HepG2 (cell line): ENCODE results near the gene HLA-F. TPM values are rescaled to one million over a fixed set of nuclear protein-coding genes. Genes with fewer than 3 reads are reported as not detected.

Experiments used
- ATAC-seq: fragments of 200-7000 bp; cut with Tn5 transposase; 3 replicates; pipeline ENCODE4 v1.9.1; 2020; ENCODE audit warnings: mild to moderate bottlenecking, moderate library complexity
- BruUV-seq: library from RNA; stranded (reverse); fragments of 400-500 nt; replicated peaks from 2 replicates; lab custom pipeline; 2021; lab: Mats Ljungman, UMichigan
- CTCF ChIA-PET: fragments of 300-600 bp; formaldehyde crosslinking; extraction: SDS; loops from one replicate; lab custom pipeline; 2021; ENCODE audit warnings: low total read pairs, inconsistent platforms, low intra/inter-chr PET ratio; lab: Yijun Ruan, JAX
- POLR2A ChIA-PET: fragments of 350-600 bp; sonication (Branson Sonifier 250); formaldehyde crosslinking; loops from one replicate; lab custom pipeline; 2020; ENCODE audit warnings: antibody characterized with exemption, inconsistent platforms; lab: Yijun Ruan, JAX
- DNase-seq: peaks from one replicate; pipeline ENCODE4 v3.0.0-alpha.2; 2015; ENCODE audit warnings: low spot score
- FAIRE-seq: peaks from 3 replicates; lab custom pipeline; 2011; peaks lifted over from hg19 to GRCh38; lab: Jason Lieb, UNC
- H2AFZ ChIP-seq: one replicate; pipeline ENCODE4 v1.6.1; 2011; ENCODE audit warnings: low read length, inconsistent platforms
- H3K27ac ChIP-seq: fragments of 300-600 bp; 3 replicates; pipeline ENCODE4 v1.8.0; 2011; ENCODE audit warnings: mixed run types, mild to moderate bottlenecking, mixed read lengths, low read length, inconsistent platforms; ENCODE audit not compliant: insufficient read depth; ENCODE audit errors: extremely low read length
- H3K27me3 ChIP-seq, 2 experiments: fragments of 200-600 bp in 1 of 2; 2 replicates in 1 of 2; 3 replicates in 1 of 2; pipeline versions ENCODE4 v1.6.0 to v1.8.0; 2011; ENCODE audit warnings: low read length in 2 of 2, mild to moderate bottlenecking in 2 of 2, moderate library complexity in 2 of 2, inconsistent platforms in 1 of 2; ENCODE audit not compliant: insufficient read depth in 2 of 2, control insufficient read depth in 1 of 2
- H3K36me3 ChIP-seq, 2 experiments: fragments of 200-600 bp in 1 of 2; replicated peaks in 1 of 2; 2 replicates in 1 of 2; 3 replicates in 1 of 2; pipeline versions ENCODE4 v1.5.1 to v1.8.0; 2011; ENCODE audit warnings: low read length in 2 of 2, inconsistent platforms in 1 of 2; ENCODE audit not compliant: insufficient read depth in 2 of 2, control insufficient read depth in 1 of 2
- H3K4me1 ChIP-seq: 2 replicates; pipeline ENCODE4 v1.5.1; 2012; ENCODE audit warnings: low read length, inconsistent platforms; ENCODE audit not compliant: insufficient read depth
- H3K4me2 ChIP-seq: 2 replicates; pipeline ENCODE4 v1.6.0; 2011; ENCODE audit warnings: low read depth, low read length, inconsistent platforms
- H3K4me3 ChIP-seq, 3 experiments: fragments of 200-600 bp in 1 of 3; sonication (generic), shearing (Covaris generic) in 1 of 3; replicated peaks in 1 of 3; 2 replicates each; pipeline ENCODE4 v1.5.1; 2011 to 2016; ENCODE audit warnings: low read length in 3 of 3, inconsistent platforms in 2 of 3, low read depth in 2 of 3, mild to moderate bottlenecking in 2 of 3, control low read depth in 1 of 3, mixed read lengths in 1 of 3; ENCODE audit not compliant: insufficient read depth in 1 of 3
- H3K79me2 ChIP-seq: one replicate; pipeline ENCODE4 v1.6.1; 2011; ENCODE audit warnings: low read length, inconsistent platforms; ENCODE audit not compliant: insufficient read depth
- H3K9ac ChIP-seq: 2 replicates; pipeline ENCODE4 v1.6.0; 2011; ENCODE audit warnings: mild to moderate bottlenecking, low read depth, low read length, inconsistent platforms; ENCODE audit not compliant: insufficient read depth
- H3K9me3 ChIP-seq: 2 replicates; pipeline ENCODE4 v1.5.1; 2012; ENCODE audit warnings: mild to moderate bottlenecking, low read length
- H4K20me1 ChIP-seq: 2 replicates; pipeline ENCODE4 v1.6.0; 2011; ENCODE audit warnings: inconsistent platforms, mild to moderate bottlenecking, low read length, moderate library complexity; ENCODE audit not compliant: insufficient read depth
- MATR3 ChIP-seq: sonication (generic); formaldehyde crosslinking; IDR thresholded peaks from 2 replicates; pipeline ENCODE4 v1.4.0; 2020; ENCODE audit warnings: missing genetic modification reagents
- SYNCRIP ChIP-seq: fragments of 200-400 bp; formaldehyde crosslinking; IDR thresholded peaks from 2 replicates; pipeline ENCODE4 v1.6.1; 2018; ENCODE audit warnings: mild to moderate bottlenecking, low read depth, low read length; ENCODE audit not compliant: insufficient read depth
- TBX2 ChIP-seq: sonication (generic); formaldehyde crosslinking; IDR thresholded peaks from 2 replicates; pipeline ENCODE4 v1.5.0; 2020; ENCODE audit warnings: missing genetic modification reagents, mild to moderate bottlenecking, borderline replicate concordance
- TGIF2 ChIP-seq: IDR thresholded peaks from 2 replicates; pipeline ENCODE4 v1.6.1; 2016; ENCODE audit warnings: control low read depth, missing compliant biosample characterization
- THYN1 ChIP-seq: sonication (generic); formaldehyde crosslinking; IDR thresholded peaks from 2 replicates; pipeline ENCODE4 v1.8.1; 2023; ENCODE audit warnings: low read depth, mild to moderate bottlenecking, moderate library complexity, missing genetic modification reagents, borderline replicate concordance
- YEATS4 ChIP-seq: sonication (generic); formaldehyde crosslinking; IDR thresholded peaks from 2 replicates; pipeline ENCODE4 v1.4.0; 2020; ENCODE audit warnings: missing genetic modification reagents, borderline replicate concordance
- ZNF121 ChIP-seq: sonication (generic); formaldehyde crosslinking; IDR thresholded peaks from 2 replicates; pipeline ENCODE4 v1.5.0; 2020; ENCODE audit warnings: mild to moderate bottlenecking, missing genetic modification reagents
- ZNF3 ChIP-seq: IDR thresholded peaks from 2 replicates; pipeline ENCODE4 v1.7.0; 2017; ENCODE audit warnings: inconsistent platforms
- ZNF354B ChIP-seq: sonication (generic); formaldehyde crosslinking; IDR thresholded peaks from 2 replicates; pipeline ENCODE4 v1.8.0; 2022; ENCODE audit warnings: mild to moderate bottlenecking, missing genetic modification reagents
- ZNF430 ChIP-seq: sonication (generic); formaldehyde crosslinking; IDR thresholded peaks from 2 replicates; pipeline ENCODE4 v1.9.0; 2021; ENCODE audit warnings: mild to moderate bottlenecking, missing genetic modification reagents
- ZNF652 ChIP-seq: IDR thresholded peaks from 2 replicates; pipeline ENCODE4 v1.6.1; 2016; ENCODE audit warnings: low read depth, borderline replicate concordance
- WGBS: methylation state at CpG from one replicate; pipeline ENCODE4 v1.1.6; 2017; ENCODE audit warnings: low lambda C conversion rate; 5-methylcytosine and 5-hydroxymethylcytosine counted together
- in situ Hi-C: cut with HindIII; loops from 2 replicates; pipeline ENCODE4 v1.10.0; 2017; ENCODE audit warnings: low pct_unique_long_range_greater_than_20kb; ENCODE audit not compliant: extremely low pct_ligation_motif_present
- intact Hi-C: fragments of 100-400 bp; cut with micrococcal nuclease; formaldehyde crosslinking; loops from one replicate; pipeline ENCODE4 v1.10.0; 2022; ENCODE audit not compliant: unreplicated experiment
- polyA plus RNA-seq, 8 experiments: library from polyadenylated mRNA; depleted of rRNA in 3 of 8; stranded (reverse) in 7 of 8; unstranded in 1 of 8; fragments of >200 nt; fragmentation: Illumina TruSeq in 4 of 8; extraction: Trizol in 4 of 8; gene quantifications; 2 replicates each; pipeline versions ENCODE4 v1.2.1 to v1.2.3, GENCODE V29; 2011 to 2016; ENCODE audit warnings: low read depth in 4 of 8, missing spikeins in 1 of 8, mixed read lengths in 1 of 8; ENCODE audit not compliant: insufficient read depth in 1 of 8
- total RNA-seq, 5 experiments: library from RNA; depleted of rRNA; stranded (reverse); fragments of >200 nt; fragmentation: Illumina TruSeq; extraction: Trizol; gene quantifications; 2 replicates each; pipeline ENCODE4 v1.2.3, GENCODE V29; 2016; ENCODE audit warnings: low read depth in 1 of 5
- TF ChIP-seq, protein P1 (sequence below): sonication (generic); formaldehyde crosslinking; IDR thresholded peaks from 2 replicates; pipeline ENCODE4 v1.4.0; 2020; ENCODE audit warnings: missing genetic modification reagents
- TF ChIP-seq, protein P2 (sequence below): sonication (generic); formaldehyde crosslinking; IDR thresholded peaks from 2 replicates; pipeline ENCODE4 v1.8.1; 2023; ENCODE audit warnings: mild to moderate bottlenecking, missing genetic modification reagents
- TF ChIP-seq, protein P3 (sequence below): sonication (generic); formaldehyde crosslinking; IDR thresholded peaks from 2 replicates; pipeline ENCODE4 v1.5.1; 2020; ENCODE audit warnings: missing genetic modification reagents, mild to moderate bottlenecking, borderline replicate concordance
- TF ChIP-seq, protein P4 (sequence below): sonication (generic); formaldehyde crosslinking; conservative IDR thresholded peaks from 2 replicates; pipeline ENCODE4 v1.8.0; 2022; ENCODE audit warnings: missing genetic modification reagents

The HLA-F gene
- total and polyA plus RNA-seq, 2 of the 13 experiments (the other 11 are each of a cell fraction or from before 2014, with no cell fraction given): 6.0 to 6.1 TPM

DNA sequence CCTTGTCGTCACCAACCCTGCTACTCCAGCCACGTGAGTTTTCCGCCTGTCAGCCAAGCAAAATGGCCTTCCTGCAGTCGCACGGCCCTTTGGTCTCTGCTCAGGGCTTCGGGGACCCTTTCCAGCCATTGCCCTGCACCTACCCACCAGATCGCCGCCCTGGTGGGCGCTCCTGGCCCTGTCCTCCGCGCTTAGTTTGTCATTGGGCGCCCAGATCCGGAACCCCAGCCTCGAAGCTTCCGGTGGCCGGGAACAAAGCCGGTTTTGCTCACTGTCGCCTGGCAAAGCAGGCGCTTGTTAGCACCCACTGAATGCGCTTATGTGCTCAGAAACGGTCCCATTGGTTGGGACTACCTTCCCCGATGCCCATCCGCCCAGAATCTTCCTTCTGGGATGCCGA, 42.8 kb upstream of the HLA-F start:
- POLR2A ChIA-PET: no interaction called here
- Histone ChIP-seq H3K4me2 (no peak overlapping the region), H3K4me1 (no peaks in the 10 kb centered on the region), H3K36me3 (no peaks in the 10 kb centered on the region), H4K20me1 (no peaks in the 10 kb centered on the region), H3K9me3 (no peaks in the 10 kb centered on the region), H3K4me3 (no peak overlapping the region), H3K27me3 (no peaks in the 10 kb centered on the region; a peak in 1 of 5 replicates), H3K27ac (no peak overlapping the region), H2AFZ (no peak overlapping the region), H3K9ac (no peak overlapping the region), H3K79me2 (no peaks in the 10 kb centered on the region)
- no peak for FAIRE-seq
- no TSS peak for BruUV-seq
- CTCF ChIA-PET: no interaction called here
- TF ChIP-seq YEATS4 (CRISPR knock-in tag) (no peak), ZNF121 (no peak), ZNF354B (CRISPR knock-in tag) (no peak), THYN1 (CRISPR knock-in tag) (no peak), SYNCRIP (no peak), TGIF2 (no peak), TBX2 (CRISPR knock-in tag) (no peak), ZNF3 (no peak), ZNF430 (no peak), ZNF652 (CRISPR knock-in tag) (no peak), MATR3 (CRISPR knock-in tag) (no peak)
- TF ChIP-seq, protein P1, sequence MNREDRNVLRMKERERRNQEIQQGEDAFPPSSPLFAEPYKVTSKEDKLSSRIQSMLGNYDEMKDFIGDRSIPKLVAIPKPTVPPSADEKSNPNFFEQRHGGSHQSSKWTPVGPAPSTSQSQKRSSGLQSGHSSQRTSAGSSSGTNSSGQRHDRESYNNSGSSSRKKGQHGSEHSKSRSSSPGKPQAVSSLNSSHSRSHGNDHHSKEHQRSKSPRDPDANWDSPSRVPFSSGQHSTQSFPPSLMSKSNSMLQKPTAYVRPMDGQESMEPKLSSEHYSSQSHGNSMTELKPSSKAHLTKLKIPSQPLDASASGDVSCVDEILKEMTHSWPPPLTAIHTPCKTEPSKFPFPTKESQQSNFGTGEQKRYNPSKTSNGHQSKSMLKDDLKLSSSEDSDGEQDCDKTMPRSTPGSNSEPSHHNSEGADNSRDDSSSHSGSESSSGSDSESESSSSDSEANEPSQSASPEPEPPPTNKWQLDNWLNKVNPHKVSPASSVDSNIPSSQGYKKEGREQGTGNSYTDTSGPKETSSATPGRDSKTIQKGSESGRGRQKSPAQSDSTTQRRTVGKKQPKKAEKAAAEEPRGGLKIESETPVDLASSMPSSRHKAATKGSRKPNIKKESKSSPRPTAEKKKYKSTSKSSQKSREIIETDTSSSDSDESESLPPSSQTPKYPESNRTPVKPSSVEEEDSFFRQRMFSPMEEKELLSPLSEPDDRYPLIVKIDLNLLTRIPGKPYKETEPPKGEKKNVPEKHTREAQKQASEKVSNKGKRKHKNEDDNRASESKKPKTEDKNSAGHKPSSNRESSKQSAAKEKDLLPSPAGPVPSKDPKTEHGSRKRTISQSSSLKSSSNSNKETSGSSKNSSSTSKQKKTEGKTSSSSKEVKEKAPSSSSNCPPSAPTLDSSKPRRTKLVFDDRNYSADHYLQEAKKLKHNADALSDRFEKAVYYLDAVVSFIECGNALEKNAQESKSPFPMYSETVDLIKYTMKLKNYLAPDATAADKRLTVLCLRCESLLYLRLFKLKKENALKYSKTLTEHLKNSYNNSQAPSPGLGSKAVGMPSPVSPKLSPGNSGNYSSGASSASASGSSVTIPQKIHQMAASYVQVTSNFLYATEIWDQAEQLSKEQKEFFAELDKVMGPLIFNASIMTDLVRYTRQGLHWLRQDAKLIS (CRISPR knock-in tag): no peak
- TF ChIP-seq, protein P2, sequence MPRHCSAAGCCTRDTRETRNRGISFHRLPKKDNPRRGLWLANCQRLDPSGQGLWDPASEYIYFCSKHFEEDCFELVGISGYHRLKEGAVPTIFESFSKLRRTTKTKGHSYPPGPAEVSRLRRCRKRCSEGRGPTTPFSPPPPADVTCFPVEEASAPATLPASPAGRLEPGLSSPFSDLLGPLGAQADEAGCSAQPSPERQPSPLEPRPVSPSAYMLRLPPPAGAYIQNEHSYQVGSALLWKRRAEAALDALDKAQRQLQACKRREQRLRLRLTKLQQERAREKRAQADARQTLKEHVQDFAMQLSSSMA: no peak
- TF ChIP-seq, protein P3, sequence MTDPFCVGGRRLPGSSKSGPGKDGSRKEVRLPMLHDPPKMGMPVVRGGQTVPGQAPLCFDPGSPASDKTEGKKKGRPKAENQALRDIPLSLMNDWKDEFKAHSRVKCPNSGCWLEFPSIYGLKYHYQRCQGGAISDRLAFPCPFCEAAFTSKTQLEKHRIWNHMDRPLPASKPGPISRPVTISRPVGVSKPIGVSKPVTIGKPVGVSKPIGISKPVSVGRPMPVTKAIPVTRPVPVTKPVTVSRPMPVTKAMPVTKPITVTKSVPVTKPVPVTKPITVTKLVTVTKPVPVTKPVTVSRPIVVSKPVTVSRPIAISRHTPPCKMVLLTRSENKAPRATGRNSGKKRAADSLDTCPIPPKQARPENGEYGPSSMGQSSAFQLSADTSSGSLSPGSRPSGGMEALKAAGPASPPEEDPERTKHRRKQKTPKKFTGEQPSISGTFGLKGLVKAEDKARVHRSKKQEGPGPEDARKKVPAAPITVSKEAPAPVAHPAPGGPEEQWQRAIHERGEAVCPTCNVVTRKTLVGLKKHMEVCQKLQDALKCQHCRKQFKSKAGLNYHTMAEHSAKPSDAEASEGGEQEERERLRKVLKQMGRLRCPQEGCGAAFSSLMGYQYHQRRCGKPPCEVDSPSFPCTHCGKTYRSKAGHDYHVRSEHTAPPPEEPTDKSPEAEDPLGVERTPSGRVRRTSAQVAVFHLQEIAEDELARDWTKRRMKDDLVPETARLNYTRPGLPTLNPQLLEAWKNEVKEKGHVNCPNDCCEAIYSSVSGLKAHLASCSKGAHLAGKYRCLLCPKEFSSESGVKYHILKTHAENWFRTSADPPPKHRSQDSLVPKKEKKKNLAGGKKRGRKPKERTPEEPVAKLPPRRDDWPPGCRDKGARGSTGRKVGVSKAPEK (CRISPR knock-in tag): no peak
- TF ChIP-seq, protein P4, sequence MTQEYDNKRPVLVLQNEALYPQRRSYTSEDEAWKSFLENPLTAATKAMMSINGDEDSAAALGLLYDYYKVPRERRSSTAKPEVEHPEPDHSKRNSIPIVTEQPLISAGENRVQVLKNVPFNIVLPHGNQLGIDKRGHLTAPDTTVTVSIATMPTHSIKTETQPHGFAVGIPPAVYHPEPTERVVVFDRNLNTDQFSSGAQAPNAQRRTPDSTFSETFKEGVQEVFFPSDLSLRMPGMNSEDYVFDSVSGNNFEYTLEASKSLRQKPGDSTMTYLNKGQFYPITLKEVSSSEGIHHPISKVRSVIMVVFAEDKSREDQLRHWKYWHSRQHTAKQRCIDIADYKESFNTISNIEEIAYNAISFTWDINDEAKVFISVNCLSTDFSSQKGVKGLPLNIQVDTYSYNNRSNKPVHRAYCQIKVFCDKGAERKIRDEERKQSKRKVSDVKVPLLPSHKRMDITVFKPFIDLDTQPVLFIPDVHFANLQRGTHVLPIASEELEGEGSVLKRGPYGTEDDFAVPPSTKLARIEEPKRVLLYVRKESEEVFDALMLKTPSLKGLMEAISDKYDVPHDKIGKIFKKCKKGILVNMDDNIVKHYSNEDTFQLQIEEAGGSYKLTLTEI (CRISPR knock-in tag): no peak
- in situ Hi-C loops (no loop called here), intact Hi-C loops (no loop called here)
- WGBS: 82% methylated on average over 24 of the region's 24 CpGs
- no peak for DNase-seq
- ATAC-seq: no peak
